GM19193 (cell line): ENCODE data around the gene CCL7.

Experiments
- POLR2A ChIP-seq: IDR thresholded peaks from 4 replicates; pipeline ENCODE4 v1.6.1; 2011; ENCODE audit not compliant: insufficient read depth, insufficient read length; ENCODE audit errors: extremely low read depth

The CCL7 gene

GRCh38 chr17:34242587-34243363, 27.2 kb upstream of the CCL7 start:
- no peak for TF ChIP-seq POLR2A

- no peak for TF ChIP-seq POLR2A
Measured at GRCh38 chr17:34243364-34244320, 26.4 kb upstream of the CCL7 start.

- TF ChIP-seq POLR2A: no peak
Measured at GRCh38 chr17:34245351-34245905, 24.6 kb upstream of the CCL7 start.

- no peak for TF ChIP-seq POLR2A
Measured at GRCh38 chr17:34246446-34246845, 23.6 kb upstream of the CCL7 start.

GRCh38 chr17:34246881-34247280, 23.1 kb upstream of the CCL7 start:
- no peak for TF ChIP-seq POLR2A

- TF ChIP-seq POLR2A: no peak
Measured at GRCh38 chr17:34248511-34249024, 21.5 kb upstream of the CCL7 start.

- no peak for TF ChIP-seq POLR2A
Measured at GRCh38 chr17:34249061-34249460, 21.0 kb upstream of the CCL7 start.

- TF ChIP-seq POLR2A: no peak
Measured at GRCh38 chr17:34249478-34249877, 20.5 kb upstream of the CCL7 start.

GRCh38 chr17:34251186-34251585, 18.8 kb upstream of the CCL7 start:
- no peak for TF ChIP-seq POLR2A

- TF ChIP-seq POLR2A: no peak
Measured at GRCh38 chr17:34252095-34252443, 18.0 kb upstream of the CCL7 start.

- TF ChIP-seq POLR2A: no peak
Measured at GRCh38 chr17:34252444-34253138, 17.4 kb upstream of the CCL7 start.

GRCh38 chr17:34253139-34253525, 16.9 kb upstream of the CCL7 start:
- no peak for TF ChIP-seq POLR2A

- TF ChIP-seq POLR2A: no peak
Measured at GRCh38 chr17:34254146-34254545, 15.9 kb upstream of the CCL7 start.

GRCh38 chr17:34254651-34255380, 15.2 kb upstream of the CCL7 start, which contains the start of gene CCL2:
Gene CCL2 (plus strand): TSS chr17:34255285. CDS start chr17:34255350, 65 bp downstream.
- TF ChIP-seq POLR2A: no peak
